Sigmoid colon (tissue), 4 donors: Measurements from ENCODE around the gene B3GALT4.

Experiments
- CTCF ChIP-seq, 4 experiments: fragments of 450-650 bp in 3 of 4; fragments of 200-600 bp in 1 of 4; IDR thresholded peaks; one replicate each; pipeline ENCODE4 v1.5.1; 2016 to 2019; ENCODE audit warnings: antibody characterized with exemption in 4 of 4, mild to moderate bottlenecking in 3 of 4, moderate library complexity in 2 of 4
- EP300 ChIP-seq, 4 donors: sonication (generic); formaldehyde crosslinking; IDR thresholded peaks; one replicate each; pipeline ENCODE4 v1.6.1; 2017; ENCODE audit warnings: antibody characterized with exemption in 4 of 4
- POLR2A ChIP-seq, 2 donors: fragments of 450-650 bp; IDR thresholded peaks; one replicate each; pipeline ENCODE4 v1.6.1; 2016; ENCODE audit warnings: antibody characterized with exemption in 2 of 2, mild to moderate bottlenecking in 2 of 2, moderate library complexity in 2 of 2
- POLR2AphosphoS5 ChIP-seq, 4 donors: sonication (generic); formaldehyde crosslinking; IDR thresholded peaks; one replicate each; pipeline ENCODE4 v1.6.1; 2017; ENCODE audit warnings: antibody characterized with exemption in 4 of 4

DNA sequence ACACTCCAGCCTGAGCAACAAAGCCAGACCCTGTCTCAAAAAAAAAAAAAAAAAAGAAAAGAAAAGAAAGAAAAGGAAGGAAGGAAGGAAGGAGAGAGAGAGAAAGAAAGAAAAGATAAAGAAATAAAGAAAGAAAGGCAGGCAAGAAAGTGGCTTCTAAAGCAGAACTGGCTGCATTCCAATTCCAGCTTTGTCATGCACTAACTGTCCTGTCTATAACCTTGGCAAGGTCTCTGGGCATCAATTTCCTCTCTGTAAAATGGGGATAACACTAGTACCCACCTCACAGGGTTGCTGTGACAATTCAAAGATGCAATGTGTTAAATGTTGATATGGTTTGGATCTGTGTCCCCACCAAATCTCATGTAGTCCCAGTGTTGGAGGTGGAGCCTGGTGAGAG is 40.6 kb upstream of the B3GALT4 start:
- TF ChIP-seq POLR2A (IDR thresholded peaks at IDR 0.05) (no peak), CTCF (IDR thresholded peaks at IDR 0.05) (no peak), POLR2AphosphoS5 (IDR thresholded peaks at IDR 0.05) (no peak), EP300 (IDR thresholded peaks at IDR 0.05) (no peak)
